ENCODE results near the gene SELENBP1.
"Not testable (repeated sequence)": the region's sequence is repeated elsewhere in the genome, so short reads cannot be mapped to it uniquely, and the experiment has no call there.

Gene SELENBP1

GRCh38 chr1:151391079-151391563 is 18.6 kb upstream of the SELENBP1 start:
- DNase-seq (ENCODE audit: low read depth, low spot score) = no peak

GRCh38 chr1:151390221-151391078 is 17.9 kb upstream of the SELENBP1 start:
- not testable (repeated sequence) for H3K27ac ChIP-seq; H3K9me3 ChIP-seq (ENCODE audit: low read depth, low read length); H3K4me3 ChIP-seq; H3K36me3 ChIP-seq (ENCODE audit: insufficient read depth, low read length); H3K9ac ChIP-seq (ENCODE audit: insufficient read length); DNase-seq (ENCODE audit: low read depth, low spot score)

More at GRCh38 chr1:151391079-151391563, 18.6 kb upstream of the SELENBP1 start:
- Histone ChIP-seq H3K27ac (no peak overlapping the region), H3K4me3 (no peak overlapping the region), H3K9ac (ENCODE audit: insufficient read length) (no peak overlapping the region), H3K36me3 (ENCODE audit: insufficient read depth, low read length) (no peaks in the 10 kb centered on the region), H3K9me3 (ENCODE audit: low read depth, low read length) (no peaks in the 10 kb centered on the region)
- TF ChIP-seq FOXP2 (optimal IDR thresholded peaks at IDR 0.05; ENCODE audit: control extremely low read depth, extremely low read length, insufficient read depth) (no peak), POLR2AphosphoS5 (IDR thresholded peaks at IDR 0.05; ENCODE audit: borderline replicate concordance, low read depth, low read length) (no peak)

GRCh38 chr1:151386002-151386401 is 13.5 kb upstream of the SELENBP1 start:
- Histone ChIP-seq H3K4me3 (no peak overlapping the region), H3K9me3 (ENCODE audit: low read depth, low read length) (no peaks in the 10 kb centered on the region), H3K9ac (ENCODE audit: insufficient read length) (no peak overlapping the region), H3K36me3 (ENCODE audit: insufficient read depth, low read length) (no peaks in the 10 kb centered on the region), H3K27ac (no peak overlapping the region)
- TF ChIP-seq FOXP2 (optimal IDR thresholded peaks at IDR 0.05; ENCODE audit: control extremely low read depth, extremely low read length, insufficient read depth) = no peak
- TF ChIP-seq EZH2 (IDR thresholded peaks at IDR 0.05) = no peak
- TF ChIP-seq POLR2AphosphoS5 (IDR thresholded peaks at IDR 0.05; ENCODE audit: borderline replicate concordance, low read depth, low read length) = no peak
- no peak for DNase-seq (ENCODE audit: low read depth, low spot score)

- H3K9me3 ChIP-seq (ENCODE audit: low read depth, low read length) = no peaks in the 10 kb centered on the region
- no peak for DNase-seq (ENCODE audit: low read depth, low spot score)
- no peaks in the 10 kb centered on the region for H3K36me3 ChIP-seq (ENCODE audit: insufficient read depth, low read length)
- H3K27ac ChIP-seq = no peak overlapping the region
- no peak overlapping the region for H3K4me3 ChIP-seq
- TF ChIP-seq POLR2AphosphoS5 (IDR thresholded peaks at IDR 0.05; ENCODE audit: borderline replicate concordance, low read depth, low read length) = no peak
- no peak for TF ChIP-seq FOXP2 (optimal IDR thresholded peaks at IDR 0.05; ENCODE audit: control extremely low read depth, extremely low read length, insufficient read depth)
- TF ChIP-seq EZH2 (IDR thresholded peaks at IDR 0.05) = no peak
- H3K9ac ChIP-seq (ENCODE audit: insufficient read length) = no peak overlapping the region
Observed at GRCh38 chr1:151384584-151384983, 12.1 kb upstream of the SELENBP1 start.

GRCh38 chr1:151377150-151377884 is 4.8 kb upstream of the SELENBP1 start:
- TF ChIP-seq FOXP2 (optimal IDR thresholded peaks at IDR 0.05; ENCODE audit: control extremely low read depth, extremely low read length, insufficient read depth) (no peak), POLR2AphosphoS5 (IDR thresholded peaks at IDR 0.05; ENCODE audit: borderline replicate concordance, low read depth, low read length) (no peak), EZH2 (IDR thresholded peaks at IDR 0.05) (no peak)
- Histone ChIP-seq H3K27ac (no peak overlapping the region), H3K9ac (ENCODE audit: insufficient read length) (no peak overlapping the region), H3K9me3 (ENCODE audit: low read depth, low read length) (no peaks in the 10 kb centered on the region), H3K4me3 (no peak overlapping the region), H3K36me3 (ENCODE audit: insufficient read depth, low read length) (no peaks in the 10 kb centered on the region)
- DNase-seq (ENCODE audit: low read depth, low spot score) = no peak

- no peak overlapping the region for H3K9ac ChIP-seq (ENCODE audit: insufficient read length)
- no peaks in the 10 kb centered on the region for H3K36me3 ChIP-seq (ENCODE audit: insufficient read depth, low read length)
- H3K4me3 ChIP-seq = no peak overlapping the region
- TF ChIP-seq POLR2AphosphoS5 (IDR thresholded peaks at IDR 0.05; ENCODE audit: borderline replicate concordance, low read depth, low read length) (no peak), FOXP2 (optimal IDR thresholded peaks at IDR 0.05; ENCODE audit: control extremely low read depth, extremely low read length, insufficient read depth) (no peak), EZH2 (IDR thresholded peaks at IDR 0.05) (no peak)
- DNase-seq (ENCODE audit: low read depth, low spot score) = no peak
- H3K27ac ChIP-seq = no peak overlapping the region
- no peaks in the 10 kb centered on the region for H3K9me3 ChIP-seq (ENCODE audit: low read depth, low read length)
Observed at GRCh38 chr1:151373196-151373595, 691 bp upstream of the SELENBP1 start.

GRCh38 chr1:151371370-151372057 is 991 bp downstream of the SELENBP1 start:
- no peaks in the 10 kb centered on the region for H3K9me3 ChIP-seq (ENCODE audit: low read depth, low read length)
- no peak for DNase-seq (ENCODE audit: low read depth, low spot score)
- no peak overlapping the region for H3K9ac ChIP-seq (ENCODE audit: insufficient read length)
- no peak overlapping the region for H3K27ac ChIP-seq
- no peaks in the 10 kb centered on the region for H3K36me3 ChIP-seq (ENCODE audit: insufficient read depth, low read length)
- H3K4me3 ChIP-seq = no peak overlapping the region
- 0 out of 2 replicates have a peak, but pooled peaks have one; percentile 24 for TF ChIP-seq POLR2AphosphoS5 (IDR thresholded peaks at IDR 0.05; ENCODE audit: borderline replicate concordance, low read depth, low read length)
- no peak for TF ChIP-seq EZH2 (IDR thresholded peaks at IDR 0.05)

- H3K36me3 ChIP-seq (ENCODE audit: insufficient read depth, low read length) = no peaks in the 10 kb centered on the region
- no peak for DNase-seq (ENCODE audit: low read depth, low spot score)
- no peak overlapping the region for H3K4me3 ChIP-seq
- H3K9me3 ChIP-seq (ENCODE audit: low read depth, low read length) = no peaks in the 10 kb centered on the region
- H3K27ac ChIP-seq = no peak overlapping the region
- H3K9ac ChIP-seq (ENCODE audit: insufficient read length) = peak overlapping the region; percentile 9
- TF ChIP-seq EZH2 (IDR thresholded peaks at IDR 0.05) = no peak
- no peak for TF ChIP-seq POLR2AphosphoS5 (IDR thresholded peaks at IDR 0.05; ENCODE audit: borderline replicate concordance, low read depth, low read length)
- TF ChIP-seq FOXP2 (optimal IDR thresholded peaks at IDR 0.05; ENCODE audit: control extremely low read depth, extremely low read length, insufficient read depth) = no peak
Observed at GRCh38 chr1:151370211-151370911, 2.1 kb downstream of the SELENBP1 start.

Measured in SK-N-MC (cell line).